Upper lobe of left lung (tissue), 6 donors: ENCODE measurements around the gene RPS10. TPM values are rescaled to one million over a fixed set of nuclear protein-coding genes. Genes with fewer than 3 reads are reported as not detected.

ENCODE experiments used
- ATAC-seq, 2 donors: fragments of 200-7000 bp; cut with Tn5 transposase; one replicate each; pipeline ENCODE4 v1.9.1; 2022; ENCODE audit warnings: mild to moderate bottlenecking in 2 of 2, moderate library complexity in 2 of 2; ENCODE audit not compliant: low FRiP score in 2 of 2
- DNase-seq, 2 donors: peaks; one replicate each; pipeline ENCODE4 v3.0.0-alpha.2; 2019 to 2020
- H3K27ac ChIP-seq, 4 donors: fragments of 200-600 bp; sonication (generic); one replicate each; pipeline ENCODE4 v1.5.1; 2016 to 2019
- H3K27me3 ChIP-seq, 4 donors: fragments of 200-600 bp; sonication (generic); one replicate each; pipeline ENCODE4 v1.5.1; 2017 to 2019
- H3K36me3 ChIP-seq, 4 donors: fragments of 200-600 bp; sonication (generic); one replicate each; pipeline ENCODE4 v1.5.1; 2016 to 2019
- H3K4me1 ChIP-seq, 4 donors: fragments of 200-600 bp; sonication (generic); one replicate each; pipeline ENCODE4 v1.5.1; 2018 to 2019
- H3K4me3 ChIP-seq, 4 donors: fragments of 200-600 bp; sonication (generic); one replicate each; pipeline ENCODE4 v1.5.1; 2017 to 2019; ENCODE audit warnings: mild to moderate bottlenecking in 2 of 4, moderate library complexity in 1 of 4
- H3K9me3 ChIP-seq, 4 donors: fragments of 200-600 bp; sonication (generic); one replicate each; pipeline ENCODE4 v1.5.1; 2018 to 2019
- CTCF ChIP-seq, 6 experiments: fragments of 450-650 bp in 4 of 6; fragments of 200-600 bp in 2 of 6; sonication (generic) in 2 of 6; IDR thresholded peaks; one replicate each; pipeline ENCODE4 v1.5.1; 2016 to 2019; ENCODE audit warnings: antibody characterized with exemption in 6 of 6
- POLR2A ChIP-seq, 4 donors: fragments of 450-650 bp; IDR thresholded peaks; one replicate each; pipeline ENCODE4 v1.5.1; 2016 to 2017; ENCODE audit warnings: antibody characterized with exemption in 4 of 4, mild to moderate bottlenecking in 2 of 4
- POLR2AphosphoS5 ChIP-seq, 2 donors: sonication (generic); formaldehyde crosslinking; IDR thresholded peaks; one replicate each; pipeline ENCODE4 v1.5.1; 2017; ENCODE audit warnings: antibody characterized with exemption in 2 of 2
- WGBS, 2 donors: methylation state at CpG; one replicate each; pipeline ENCODE4 v1.1.5; 2017 to 2018; 5-methylcytosine and 5-hydroxymethylcytosine counted together
- total RNA-seq, 6 donors: library from RNA; depleted of rRNA in 4 of 6; stranded (reverse); fragments of >200 nt in 4 of 6; gene quantifications; one replicate each; pipeline versions ENCODE4 v1.1.0 to v1.2.1, GENCODE V29; 2016 to 2021
- donor health status: DM: no; HTN: no; CAD: no; lungs with moderate emphysema.
- donor health status: DM: no; HTN: yes; CAD: no; lungs with severe emphysema.

RPS10 gene
- total RNA-seq, 6 donors from 2014 or later: 383 to 1,975 (median 1,074) TPM

GRCh38 chr6:34369385-34369784 lies 56.5 kb downstream of the RPS10 start:
- peaks cover 14 to 40% (median 18%) of the 10 kb centered on the region in 4 donors for H3K4me1 ChIP-seq
- peak overlapping the region in 1 of 4 donors; percentile 51 for H3K27ac ChIP-seq
- ATAC-seq (no peak), DNase-seq (no peak)
- H3K4me3 ChIP-seq: no peak overlapping the region
- H3K36me3 ChIP-seq: no peaks in the 10 kb centered on the region
- H3K9me3 ChIP-seq: no peaks in the 10 kb centered on the region
- no peaks in the 10 kb centered on the region for H3K27me3 ChIP-seq
- TF ChIP-seq POLR2A (IDR thresholded peaks at IDR 0.05) (no peak), POLR2AphosphoS5 (IDR thresholded peaks at IDR 0.05) (no peak), CTCF (IDR thresholded peaks at IDR 0.05) (no peak)
- WGBS, 2 donors: 85 to 90% methylated on average over 4 of the region's 4 CpGs

Other genes with a start within 250 kb of the RPS10 start
- gene HMGA1, start 189.2 kb downstream of the RPS10 start, total RNA-seq: 10 to 100 TPM; 19.9 to 91.5 (median 58.9) TPM
- 10 to 100 TPM; 12.6 to 42.2 (median 34.9) TPM for gene SMIM29, start 177.1 kb downstream of the RPS10 start, total RNA-seq
- gene NUDT3, start 33.4 kb downstream of the RPS10 start, total RNA-seq: 10 to 100 TPM; 15.1 to 32.7 (median 26.0) TPM
- gene PACSIN1, start 40.0 kb upstream of the RPS10 start, total RNA-seq: 1 to 10 TPM in 1 of 6 donors, under 1 TPM in 2, not detected in 3; 0.06 to 3.0 (median 0.17) TPM
- 1 to 10 TPM in 5 of 6 donors, under 1 TPM in 1; 0.61 to 5.2 (median 3.8) TPM for gene SPDEF, start 130.3 kb upstream of the RPS10 start, total RNA-seq